WTC11 (cell line): ENCODE data around the gene AP3D1. TPM values are rescaled to one million over a fixed set of nuclear protein-coding genes. Genes with fewer than 3 reads are reported as not detected.
"Not testable (repeated sequence)": the region's sequence is repeated elsewhere in the genome, so short reads cannot be mapped to it uniquely, and the experiment has no call there.

Experiments used
- ATAC-seq: fragments of 200-7000 bp; cut with Tn5 transposase; 2 replicates; pipeline ENCODE4 v1.10.0; 2021; ENCODE audit warnings: mild to moderate bottlenecking, moderate library complexity
- CTCF ChIA-PET: fragments of 300-600 bp; sonication (Branson Sonifier 250); formaldehyde crosslinking; loops from one replicate; lab custom pipeline; 2021; ENCODE audit warnings: antibody characterized with exemption; lab: Charles Lee
- POLR2A ChIA-PET: fragments of 350-600 bp; sonication (Branson Sonifier 250); formaldehyde crosslinking; loops from one replicate; lab custom pipeline; 2021; ENCODE audit warnings: antibody characterized with exemption; lab: Charles Lee
- DNase-seq: peaks from one replicate; pipeline ENCODE4 v3.0.0; 2021; ENCODE audit warnings: low spot score
- H3K27ac Mint-ChIP-seq: 2 replicates; pipeline ENCODE4 v1.8.0; 2021; ENCODE audit warnings: mixed read lengths
- H3K27me3 Mint-ChIP-seq: 2 replicates; pipeline ENCODE4 v1.8.0; 2021; ENCODE audit warnings: low read depth, mild to moderate bottlenecking, moderate library complexity, mixed read lengths
- H3K36me3 Mint-ChIP-seq: 2 replicates; pipeline ENCODE4 v1.8.0; 2021; ENCODE audit warnings: mixed read lengths
- H3K4me1 Mint-ChIP-seq: 2 replicates; pipeline ENCODE4 v1.8.0; 2022; ENCODE audit warnings: mixed read lengths
- H3K4me3 Mint-ChIP-seq: 2 replicates; pipeline ENCODE4 v1.8.0; 2021; ENCODE audit warnings: mild to moderate bottlenecking, moderate library complexity, mixed read lengths
- H3K9me3 Mint-ChIP-seq: 2 replicates; pipeline ENCODE4 v1.8.0; 2021; ENCODE audit warnings: mixed read lengths
- ETV6 ChIP-seq: sonication (generic); formaldehyde crosslinking; IDR thresholded peaks from 2 replicates; pipeline ENCODE4 v1.8.1; 2022; ENCODE audit warnings: mild to moderate bottlenecking, missing genetic modification reagents
- PRRX2 ChIP-seq: fragments of 250-450 bp; sonication (Bioruptor Pico); IDR thresholded peaks from 2 replicates; pipeline ENCODE4 v1.8.0; 2021; ENCODE audit warnings: mild to moderate bottlenecking
- SOX15 ChIP-seq: fragments of 250-450 bp; sonication (Bioruptor Pico); IDR thresholded peaks from 2 replicates; pipeline ENCODE4 v1.9.0; 2021; ENCODE audit warnings: mild to moderate bottlenecking
- total RNA-seq: library from RNA; stranded (reverse); gene quantifications from 3 replicates; pipeline ENCODE4 v1.2.3, GENCODE V29; 2021
- TF ChIP-seq, protein P1 (sequence below): sonication (generic); formaldehyde crosslinking; IDR thresholded peaks from 2 replicates; pipeline ENCODE4 v1.8.1; 2023; ENCODE audit warnings: mild to moderate bottlenecking, missing genetic modification reagents, moderate library complexity
- TF ChIP-seq, protein P2 (sequence below): fragments of 250-450 bp; sonication (Bioruptor Pico); IDR thresholded peaks from 2 replicates; pipeline ENCODE4 v1.9.0; 2021; ENCODE audit warnings: mild to moderate bottlenecking, borderline replicate concordance
- TF ChIP-seq, protein P3 (sequence below): sonication (generic); formaldehyde crosslinking; IDR thresholded peaks from 2 replicates; pipeline ENCODE4 v1.8.0; 2023; ENCODE audit warnings: missing genetic modification reagents
- TF ChIP-seq, protein P4 (sequence below): fragments of 200-600 bp; IDR thresholded peaks from 2 replicates; pipeline ENCODE4 v1.8.0; 2022; ENCODE audit warnings: antibody characterized with exemption
- TF ChIP-seq, protein P5 (sequence below): sonication (generic); formaldehyde crosslinking; IDR thresholded peaks from 2 replicates; pipeline ENCODE4 v1.8.1; 2022; ENCODE audit warnings: low read depth, missing genetic modification reagents, borderline replicate concordance
- TF ChIP-seq, protein P6 (sequence below): sonication (generic); formaldehyde crosslinking; IDR thresholded peaks from 2 replicates; pipeline ENCODE4 v1.8.1; 2023; ENCODE audit warnings: mild to moderate bottlenecking, missing genetic modification reagents, moderate library complexity

The AP3D1 gene
- total RNA-seq, 1 experiment from 2014 or later, result 190 TPM

DNA sequence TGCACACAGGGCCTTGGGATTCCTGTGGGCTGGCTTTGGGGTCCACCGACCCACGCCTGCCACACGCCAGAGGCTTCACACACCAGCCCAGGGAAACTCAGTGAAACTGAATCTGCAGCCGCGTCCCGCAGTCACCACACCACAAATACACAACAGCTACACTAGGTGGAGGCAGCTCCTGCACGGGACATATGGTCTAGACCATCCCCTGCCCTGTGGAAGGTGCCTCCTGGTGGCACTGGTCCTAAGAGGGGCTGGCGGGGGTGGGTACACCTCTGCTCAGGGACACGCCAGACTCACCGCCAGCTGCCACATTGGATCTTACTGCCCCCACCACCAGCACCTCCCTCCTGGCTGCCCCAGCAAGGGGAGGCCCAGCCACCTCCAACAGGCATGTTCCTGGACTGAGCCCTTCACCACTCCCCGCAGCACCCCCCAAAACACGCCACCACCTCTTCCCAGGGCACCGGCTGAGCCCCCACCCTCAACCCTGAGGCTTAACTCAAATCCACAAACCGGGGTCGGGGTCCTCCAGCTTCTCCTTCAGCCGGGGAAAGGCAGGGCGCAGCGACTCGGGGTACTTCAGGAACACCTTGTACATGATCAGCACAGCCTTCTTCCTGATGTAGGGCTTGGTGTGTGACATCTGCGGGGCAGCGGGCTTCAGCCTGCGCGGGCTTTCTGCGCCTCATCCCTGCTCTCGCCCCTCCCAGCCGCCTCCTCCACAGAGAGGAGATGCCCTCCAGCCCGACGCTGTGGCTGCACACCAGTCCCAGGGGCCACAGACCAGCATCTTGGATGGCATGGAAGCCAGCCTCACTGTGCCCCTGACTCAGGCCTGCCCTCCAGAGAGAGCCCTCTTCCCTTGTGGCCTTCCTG is 21.2 kb downstream of the AP3D1 start (continued):
- TF ChIP-seq PRRX2 (CRISPR knock-in tag) (no peak), SOX15 (CRISPR knock-in tag) (no peak), ETV6 (CRISPR knock-in tag) (no peak)
- TF ChIP-seq, protein P1, sequence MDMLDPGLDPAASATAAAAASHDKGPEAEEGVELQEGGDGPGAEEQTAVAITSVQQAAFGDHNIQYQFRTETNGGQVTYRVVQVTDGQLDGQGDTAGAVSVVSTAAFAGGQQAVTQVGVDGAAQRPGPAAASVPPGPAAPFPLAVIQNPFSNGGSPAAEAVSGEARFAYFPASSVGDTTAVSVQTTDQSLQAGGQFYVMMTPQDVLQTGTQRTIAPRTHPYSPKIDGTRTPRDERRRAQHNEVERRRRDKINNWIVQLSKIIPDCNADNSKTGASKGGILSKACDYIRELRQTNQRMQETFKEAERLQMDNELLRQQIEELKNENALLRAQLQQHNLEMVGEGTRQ (CRISPR knock-in tag), result no peak
- TF ChIP-seq, protein P2, sequence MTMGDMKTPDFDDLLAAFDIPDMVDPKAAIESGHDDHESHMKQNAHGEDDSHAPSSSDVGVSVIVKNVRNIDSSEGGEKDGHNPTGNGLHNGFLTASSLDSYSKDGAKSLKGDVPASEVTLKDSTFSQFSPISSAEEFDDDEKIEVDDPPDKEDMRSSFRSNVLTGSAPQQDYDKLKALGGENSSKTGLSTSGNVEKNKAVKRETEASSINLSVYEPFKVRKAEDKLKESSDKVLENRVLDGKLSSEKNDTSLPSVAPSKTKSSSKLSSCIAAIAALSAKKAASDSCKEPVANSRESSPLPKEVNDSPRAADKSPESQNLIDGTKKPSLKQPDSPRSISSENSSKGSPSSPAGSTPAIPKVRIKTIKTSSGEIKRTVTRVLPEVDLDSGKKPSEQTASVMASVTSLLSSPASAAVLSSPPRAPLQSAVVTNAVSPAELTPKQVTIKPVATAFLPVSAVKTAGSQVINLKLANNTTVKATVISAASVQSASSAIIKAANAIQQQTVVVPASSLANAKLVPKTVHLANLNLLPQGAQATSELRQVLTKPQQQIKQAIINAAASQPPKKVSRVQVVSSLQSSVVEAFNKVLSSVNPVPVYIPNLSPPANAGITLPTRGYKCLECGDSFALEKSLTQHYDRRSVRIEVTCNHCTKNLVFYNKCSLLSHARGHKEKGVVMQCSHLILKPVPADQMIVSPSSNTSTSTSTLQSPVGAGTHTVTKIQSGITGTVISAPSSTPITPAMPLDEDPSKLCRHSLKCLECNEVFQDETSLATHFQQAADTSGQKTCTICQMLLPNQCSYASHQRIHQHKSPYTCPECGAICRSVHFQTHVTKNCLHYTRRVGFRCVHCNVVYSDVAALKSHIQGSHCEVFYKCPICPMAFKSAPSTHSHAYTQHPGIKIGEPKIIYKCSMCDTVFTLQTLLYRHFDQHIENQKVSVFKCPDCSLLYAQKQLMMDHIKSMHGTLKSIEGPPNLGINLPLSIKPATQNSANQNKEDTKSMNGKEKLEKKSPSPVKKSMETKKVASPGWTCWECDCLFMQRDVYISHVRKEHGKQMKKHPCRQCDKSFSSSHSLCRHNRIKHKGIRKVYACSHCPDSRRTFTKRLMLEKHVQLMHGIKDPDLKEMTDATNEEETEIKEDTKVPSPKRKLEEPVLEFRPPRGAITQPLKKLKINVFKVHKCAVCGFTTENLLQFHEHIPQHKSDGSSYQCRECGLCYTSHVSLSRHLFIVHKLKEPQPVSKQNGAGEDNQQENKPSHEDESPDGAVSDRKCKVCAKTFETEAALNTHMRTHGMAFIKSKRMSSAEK (CRISPR knock-in tag), result no peak
- TF ChIP-seq, protein P3, sequence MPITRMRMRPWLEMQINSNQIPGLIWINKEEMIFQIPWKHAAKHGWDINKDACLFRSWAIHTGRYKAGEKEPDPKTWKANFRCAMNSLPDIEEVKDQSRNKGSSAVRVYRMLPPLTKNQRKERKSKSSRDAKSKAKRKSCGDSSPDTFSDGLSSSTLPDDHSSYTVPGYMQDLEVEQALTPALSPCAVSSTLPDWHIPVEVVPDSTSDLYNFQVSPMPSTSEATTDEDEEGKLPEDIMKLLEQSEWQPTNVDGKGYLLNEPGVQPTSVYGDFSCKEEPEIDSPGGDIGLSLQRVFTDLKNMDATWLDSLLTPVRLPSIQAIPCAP, result no peak
- TF ChIP-seq, protein P4, sequence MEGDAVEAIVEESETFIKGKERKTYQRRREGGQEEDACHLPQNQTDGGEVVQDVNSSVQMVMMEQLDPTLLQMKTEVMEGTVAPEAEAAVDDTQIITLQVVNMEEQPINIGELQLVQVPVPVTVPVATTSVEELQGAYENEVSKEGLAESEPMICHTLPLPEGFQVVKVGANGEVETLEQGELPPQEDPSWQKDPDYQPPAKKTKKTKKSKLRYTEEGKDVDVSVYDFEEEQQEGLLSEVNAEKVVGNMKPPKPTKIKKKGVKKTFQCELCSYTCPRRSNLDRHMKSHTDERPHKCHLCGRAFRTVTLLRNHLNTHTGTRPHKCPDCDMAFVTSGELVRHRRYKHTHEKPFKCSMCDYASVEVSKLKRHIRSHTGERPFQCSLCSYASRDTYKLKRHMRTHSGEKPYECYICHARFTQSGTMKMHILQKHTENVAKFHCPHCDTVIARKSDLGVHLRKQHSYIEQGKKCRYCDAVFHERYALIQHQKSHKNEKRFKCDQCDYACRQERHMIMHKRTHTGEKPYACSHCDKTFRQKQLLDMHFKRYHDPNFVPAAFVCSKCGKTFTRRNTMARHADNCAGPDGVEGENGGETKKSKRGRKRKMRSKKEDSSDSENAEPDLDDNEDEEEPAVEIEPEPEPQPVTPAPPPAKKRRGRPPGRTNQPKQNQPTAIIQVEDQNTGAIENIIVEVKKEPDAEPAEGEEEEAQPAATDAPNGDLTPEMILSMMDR, result no peak

DNA sequence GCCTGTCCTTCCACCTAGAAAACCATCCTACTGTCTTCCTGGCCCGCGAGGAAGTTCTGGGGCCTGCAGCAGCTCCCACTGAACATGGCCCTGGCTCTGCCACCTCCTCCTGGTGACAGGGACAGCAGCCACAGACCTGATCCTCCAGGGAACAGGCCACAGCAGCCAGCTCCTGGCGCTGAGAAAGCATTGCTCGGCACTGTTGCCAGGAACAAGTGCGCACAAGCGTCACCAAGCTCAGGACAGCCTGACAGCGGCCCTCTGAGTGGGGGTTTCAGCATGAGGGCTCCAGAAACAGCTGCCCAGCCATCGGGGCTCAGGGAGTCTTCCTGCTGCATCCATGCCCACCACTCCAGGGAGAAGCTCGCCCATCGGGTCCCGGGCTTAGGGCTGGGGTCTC is 21.9 kb downstream of the AP3D1 start:
- H3K27me3 Mint-ChIP-seq, result no peaks in the 10 kb centered on the region
- POLR2A ChIA-PET, result no interaction called here

DNA sequence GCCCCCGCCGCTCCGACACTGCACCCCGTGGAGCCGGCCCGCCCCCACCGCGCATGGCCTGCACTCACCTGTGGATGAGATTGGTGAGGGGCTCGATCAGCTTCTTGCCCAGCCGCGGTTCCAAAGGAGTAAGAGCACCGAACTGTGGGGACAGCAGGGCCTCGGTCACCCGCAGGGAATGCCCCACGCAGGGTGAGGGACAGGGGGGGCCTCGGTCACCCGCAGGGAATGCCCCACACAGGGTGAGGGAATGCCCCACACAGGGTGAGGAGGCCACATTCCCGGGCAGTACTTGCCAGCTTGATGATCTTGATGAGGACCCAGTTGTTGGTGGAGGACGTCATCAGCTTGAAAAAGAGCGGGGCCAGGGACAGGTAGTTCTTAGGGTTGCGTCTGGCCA is 22.3 kb downstream of the AP3D1 start:
- no peak for DNase-seq
- no peaks in the 10 kb centered on the region for H3K9me3 Mint-ChIP-seq
- TF ChIP-seq, protein P5, sequence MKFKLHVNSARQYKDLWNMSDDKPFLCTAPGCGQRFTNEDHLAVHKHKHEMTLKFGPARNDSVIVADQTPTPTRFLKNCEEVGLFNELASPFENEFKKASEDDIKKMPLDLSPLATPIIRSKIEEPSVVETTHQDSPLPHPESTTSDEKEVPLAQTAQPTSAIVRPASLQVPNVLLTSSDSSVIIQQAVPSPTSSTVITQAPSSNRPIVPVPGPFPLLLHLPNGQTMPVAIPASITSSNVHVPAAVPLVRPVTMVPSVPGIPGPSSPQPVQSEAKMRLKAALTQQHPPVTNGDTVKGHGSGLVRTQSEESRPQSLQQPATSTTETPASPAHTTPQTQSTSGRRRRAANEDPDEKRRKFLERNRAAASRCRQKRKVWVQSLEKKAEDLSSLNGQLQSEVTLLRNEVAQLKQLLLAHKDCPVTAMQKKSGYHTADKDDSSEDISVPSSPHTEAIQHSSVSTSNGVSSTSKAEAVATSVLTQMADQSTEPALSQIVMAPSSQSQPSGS (CRISPR knock-in tag), result no peak
- ChIA-PET POLR2A (no interaction called here), CTCF (interaction anchor here (0.6 kb wide), 1 partner anchor 265 kb away, joined by 4 read pairs; no protein-coding TSS in a partner anchor)
- no peak overlapping the region for H3K4me3 Mint-ChIP-seq
- peaks cover 40% of the 10 kb centered on the region for H3K36me3 Mint-ChIP-seq
- no peaks in the 10 kb centered on the region for H3K4me1 Mint-ChIP-seq
- no peak for ATAC-seq
- no peak overlapping the region for H3K27ac Mint-ChIP-seq
- H3K27me3 Mint-ChIP-seq, result no peaks in the 10 kb centered on the region

More for the DNA sequence above, 21.9 kb downstream of the AP3D1 start:
- no peak overlapping the region for H3K27ac Mint-ChIP-seq
- ATAC-seq (no peak), DNase-seq (no peak)
- H3K36me3 Mint-ChIP-seq, result peaks cover 36% of the 10 kb centered on the region
- TF ChIP-seq, protein P3, result no peak
- TF ChIP-seq, protein P6, sequence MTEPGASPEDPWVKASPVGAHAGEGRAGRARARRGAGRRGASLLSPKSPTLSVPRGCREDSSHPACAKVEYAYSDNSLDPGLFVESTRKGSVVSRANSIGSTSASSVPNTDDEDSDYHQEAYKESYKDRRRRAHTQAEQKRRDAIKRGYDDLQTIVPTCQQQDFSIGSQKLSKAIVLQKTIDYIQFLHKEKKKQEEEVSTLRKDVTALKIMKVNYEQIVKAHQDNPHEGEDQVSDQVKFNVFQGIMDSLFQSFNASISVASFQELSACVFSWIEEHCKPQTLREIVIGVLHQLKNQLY, result no peak
- TF ChIP-seq, protein P1 (CRISPR knock-in tag), result no peak
- CTCF ChIA-PET, result interaction anchor here (0.6 kb wide), 1 partner anchor 265 kb away, joined by 4 read pairs; no protein-coding TSS in a partner anchor
- no peak overlapping the region for H3K4me3 Mint-ChIP-seq
- no peaks in the 10 kb centered on the region for H3K4me1 Mint-ChIP-seq
- no peaks in the 10 kb centered on the region for H3K9me3 Mint-ChIP-seq

DNA sequence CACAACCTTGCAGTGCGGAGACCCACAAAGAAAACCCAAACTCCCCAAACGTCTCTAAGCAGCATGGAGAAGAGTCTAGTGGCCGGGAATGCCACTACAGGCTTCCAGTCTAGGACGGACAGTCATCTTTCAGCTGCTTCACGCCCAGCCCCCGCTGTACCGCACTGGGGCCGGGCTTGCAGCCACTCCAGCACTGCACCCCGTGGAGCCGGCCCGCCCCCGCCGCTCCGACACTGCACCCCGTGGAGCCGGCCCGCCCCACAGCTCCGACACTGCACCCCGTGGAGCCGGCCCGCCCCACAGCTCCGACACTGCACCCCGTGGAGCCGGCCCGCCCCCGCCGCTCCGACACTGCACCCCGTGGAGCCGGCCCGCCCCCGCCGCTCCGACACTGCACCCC is 23.1 kb downstream of the AP3D1 start:
- H3K4me1 Mint-ChIP-seq, DNase-seq, ATAC-seq, H3K27me3 Mint-ChIP-seq, H3K4me3 Mint-ChIP-seq, H3K27ac Mint-ChIP-seq, H3K9me3 Mint-ChIP-seq, POLR2A ChIA-PET, CTCF ChIA-PET: not testable (repeated sequence)
- H3K36me3 Mint-ChIP-seq, result peaks cover 40% of the 10 kb centered on the region
